ENCODE results near the gene RUSF1. TPM values are rescaled to one million over a fixed set of nuclear protein-coding genes. Genes with fewer than 3 reads are reported as not detected.

Gene RUSF1
- total and polyA plus RNA-seq, 10 of the 15 experiments (the other 5 are each of a cell fraction or from before 2014, with no cell fraction given) = 0.20 to 46.3 (median 29.7) TPM

DNA sequence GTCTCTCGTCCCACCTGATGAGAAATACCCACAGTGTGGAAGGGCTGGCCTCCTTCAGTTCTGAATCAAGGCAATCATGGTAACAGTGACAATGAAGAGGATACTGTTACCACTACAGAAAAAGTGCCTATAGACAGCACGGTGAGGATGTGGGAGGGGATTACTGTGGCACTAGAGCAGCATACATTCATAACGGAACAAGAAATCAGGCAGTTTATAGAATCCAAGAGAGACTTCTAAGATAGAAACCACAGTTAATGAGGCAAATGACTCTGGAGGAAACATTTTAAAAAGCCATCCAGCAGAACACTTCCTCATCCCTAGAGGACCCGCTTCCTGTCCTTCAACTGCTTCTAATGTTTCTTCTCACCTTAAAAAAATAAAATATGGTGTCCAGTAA lies 2.7 kb downstream of the RUSF1 start (continued):
- TF ChIP-seq, protein P1, sequence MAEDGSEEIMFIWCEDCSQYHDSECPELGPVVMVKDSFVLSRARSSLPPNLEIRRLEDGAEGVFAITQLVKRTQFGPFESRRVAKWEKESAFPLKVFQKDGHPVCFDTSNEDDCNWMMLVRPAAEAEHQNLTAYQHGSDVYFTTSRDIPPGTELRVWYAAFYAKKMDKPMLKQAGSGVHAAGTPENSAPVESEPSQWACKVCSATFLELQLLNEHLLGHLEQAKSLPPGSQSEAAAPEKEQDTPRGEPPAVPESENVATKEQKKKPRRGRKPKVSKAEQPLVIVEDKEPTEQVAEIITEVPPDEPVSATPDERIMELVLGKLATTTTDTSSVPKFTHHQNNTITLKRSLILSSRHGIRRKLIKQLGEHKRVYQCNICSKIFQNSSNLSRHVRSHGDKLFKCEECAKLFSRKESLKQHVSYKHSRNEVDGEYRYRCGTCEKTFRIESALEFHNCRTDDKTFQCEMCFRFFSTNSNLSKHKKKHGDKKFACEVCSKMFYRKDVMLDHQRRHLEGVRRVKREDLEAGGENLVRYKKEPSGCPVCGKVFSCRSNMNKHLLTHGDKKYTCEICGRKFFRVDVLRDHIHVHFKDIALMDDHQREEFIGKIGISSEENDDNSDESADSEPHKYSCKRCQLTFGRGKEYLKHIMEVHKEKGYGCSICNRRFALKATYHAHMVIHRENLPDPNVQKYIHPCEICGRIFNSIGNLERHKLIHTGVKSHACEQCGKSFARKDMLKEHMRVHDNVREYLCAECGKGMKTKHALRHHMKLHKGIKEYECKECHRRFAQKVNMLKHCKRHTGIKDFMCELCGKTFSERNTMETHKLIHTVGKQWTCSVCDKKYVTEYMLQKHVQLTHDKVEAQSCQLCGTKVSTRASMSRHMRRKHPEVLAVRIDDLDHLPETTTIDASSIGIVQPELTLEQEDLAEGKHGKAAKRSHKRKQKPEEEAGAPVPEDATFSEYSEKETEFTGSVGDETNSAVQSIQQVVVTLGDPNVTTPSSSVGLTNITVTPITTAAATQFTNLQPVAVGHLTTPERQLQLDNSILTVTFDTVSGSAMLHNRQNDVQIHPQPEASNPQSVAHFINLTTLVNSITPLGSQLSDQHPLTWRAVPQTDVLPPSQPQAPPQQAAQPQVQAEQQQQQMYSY (CRISPR knock-in tag; IDR thresholded peaks at IDR 0.05) = no peak
- TF ChIP-seq RELA (IDR thresholded peaks at IDR 0.05; ENCODE audit: borderline replicate concordance, partially characterized antibody) (no peak), TCF3 (IDR thresholded peaks at IDR 0.05; ENCODE audit: borderline replicate concordance, insufficient read depth, low read depth, low read length) (no peak), SRF (IDR thresholded peaks at IDR 0.05; ENCODE audit: low read depth in 2 of 2, low read length in 2 of 2) (no peak), MTA2 (IDR thresholded peaks at IDR 0.05; ENCODE audit: low read depth) (peak; percentile 75), RB1 (IDR thresholded peaks at IDR 0.05; ENCODE audit: borderline replicate concordance) (no peak), NR2F1 (conservative IDR thresholded peaks at IDR 0.05) (no peak), SKIL (IDR thresholded peaks at IDR 0.05; ENCODE audit: low read depth, poor library complexity, severe bottlenecking) (no peak), NR2C1 (IDR thresholded peaks at IDR 0.05) (no peak), SMAD1 (IDR thresholded peaks at IDR 0.05; ENCODE audit: low read depth, partially characterized antibody) (no peak), CREM (IDR thresholded peaks at IDR 0.05; ENCODE audit: low read depth) (peak; percentile 33; the same call in 1 of the 2 replicates), CBFB (IDR thresholded peaks at IDR 0.05; ENCODE audit: low read depth) (no peak), EGR1 (IDR thresholded peaks at IDR 0.05; ENCODE audit: borderline replicate concordance in 1 of 2, low read depth in 2 of 2, low read length in 2 of 2) (no peak), HDAC6 (IDR thresholded peaks at IDR 0.05; ENCODE audit: unreplicated experiment) (no peak), NRF1 (conservative IDR thresholded peaks at IDR 0.05; ENCODE audit: low read depth, low read length) (no peak), RAD21 (IDR thresholded peaks at IDR 0.05; ENCODE audit: insufficient read depth, low read depth, low read length) (no peak), KDM1A (IDR thresholded peaks at IDR 0.05; ENCODE audit: borderline replicate concordance) (no peak), ZNF622 (IDR thresholded peaks at IDR 0.05) (no peak), ESRRA (IDR thresholded peaks at IDR 0.05; ENCODE audit: low read length) (no peak), TCF7 (IDR thresholded peaks at IDR 0.05; ENCODE audit: borderline replicate concordance) (no peak), SMARCA5 (IDR thresholded peaks at IDR 0.05) (no peak), ZZZ3 (IDR thresholded peaks at IDR 0.05; ENCODE audit: control insufficient read depth, insufficient read length, low read depth) (no peak), HDAC2 (IDR thresholded peaks at IDR 0.05) (no peak), EP300 (IDR thresholded peaks at IDR 0.05; ENCODE audit: borderline replicate concordance in 1 of 2, control insufficient read depth in 1 of 2, low read depth in 2 of 2, low read length in 2 of 2) (no peak), IKZF1 (conservative IDR thresholded peaks at IDR 0.05) (peak; percentile 79), ELK1 (IDR thresholded peaks at IDR 0.05; ENCODE audit: low read depth, low read length) (no peak), HDGF (IDR thresholded peaks at IDR 0.05) (no peak), PML (IDR thresholded peaks at IDR 0.05; ENCODE audit: low read length) (peak; percentile 46; the same call in 1 of the 2 replicates)

Data from GM12878 (cell line).